ENCODE results near the gene IL4R. TPM values are rescaled to one million over a fixed set of nuclear protein-coding genes. Genes with fewer than 3 reads are reported as not detected.

The IL4R gene
- total RNA-seq, 1 experiment from 2014 or later: 13.1 TPM

DNA sequence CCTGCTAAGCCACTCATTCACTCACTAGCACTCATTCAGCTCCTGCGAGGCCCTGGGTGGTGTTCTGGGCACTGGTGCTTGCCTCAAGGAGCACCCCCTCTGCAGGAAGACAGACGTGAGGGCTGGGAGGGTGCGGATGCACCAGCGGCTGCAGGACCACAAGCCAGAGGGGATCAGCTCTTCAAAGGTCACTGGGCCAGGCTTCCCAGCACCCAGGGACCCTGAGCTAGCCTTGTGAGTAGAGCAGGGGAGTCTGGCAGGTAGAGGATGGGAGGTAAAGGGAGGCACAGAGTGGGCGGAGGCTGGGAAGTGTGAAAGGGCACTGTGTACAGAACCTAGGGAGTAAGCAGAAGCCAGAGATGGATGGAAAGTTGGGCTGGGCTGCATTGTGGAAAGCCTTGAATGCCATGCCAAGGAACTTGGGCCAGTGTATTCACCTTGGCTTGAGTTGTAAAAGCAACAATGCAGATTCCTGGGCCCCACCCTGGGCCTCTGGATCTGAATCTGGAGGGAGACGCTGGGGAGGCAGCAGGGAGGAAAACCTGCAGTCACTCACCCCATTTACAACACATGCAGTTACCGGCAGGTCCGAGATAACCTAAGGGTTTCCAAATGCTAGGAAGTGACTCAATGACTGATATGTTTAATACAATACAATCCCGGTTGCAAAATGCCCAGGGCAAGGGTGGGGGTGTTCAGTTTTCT is 1.7 kb downstream of the IL4R start:
- DNase-seq (ENCODE audit: low read depth): peak; percentile 90

DNA sequence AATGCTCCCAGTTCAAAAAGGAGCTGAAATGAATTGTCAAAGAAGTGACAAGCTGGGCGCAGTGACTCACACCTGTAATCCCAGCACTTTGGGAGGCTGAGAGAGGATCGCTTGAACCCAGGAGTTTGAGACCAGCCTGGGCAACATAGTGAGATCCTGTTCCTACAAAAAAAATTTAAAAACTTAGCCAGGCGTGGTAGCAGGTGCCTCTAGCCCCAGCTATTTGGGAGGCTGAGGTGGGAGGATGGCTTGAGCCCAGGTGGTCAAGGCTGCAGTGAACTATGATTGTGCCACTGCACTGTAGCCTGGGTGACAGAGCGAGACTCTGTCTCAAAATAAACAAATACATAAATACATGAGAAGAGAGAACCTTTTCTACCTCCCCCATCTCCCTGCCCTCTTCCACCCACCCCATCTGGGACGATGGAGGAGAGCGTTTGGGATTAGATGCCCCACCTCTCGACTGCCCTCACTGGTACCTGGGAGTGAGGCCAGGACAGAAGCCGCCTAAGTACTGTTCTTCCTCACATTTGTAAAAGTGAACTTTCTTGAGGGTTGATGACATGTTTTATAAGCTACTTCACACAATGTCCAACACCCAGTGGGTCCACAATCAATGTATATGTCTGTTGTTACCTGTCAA is 2.4 kb downstream of the IL4R start:
- DNase-seq (ENCODE audit: low read depth): no peak

DNA sequence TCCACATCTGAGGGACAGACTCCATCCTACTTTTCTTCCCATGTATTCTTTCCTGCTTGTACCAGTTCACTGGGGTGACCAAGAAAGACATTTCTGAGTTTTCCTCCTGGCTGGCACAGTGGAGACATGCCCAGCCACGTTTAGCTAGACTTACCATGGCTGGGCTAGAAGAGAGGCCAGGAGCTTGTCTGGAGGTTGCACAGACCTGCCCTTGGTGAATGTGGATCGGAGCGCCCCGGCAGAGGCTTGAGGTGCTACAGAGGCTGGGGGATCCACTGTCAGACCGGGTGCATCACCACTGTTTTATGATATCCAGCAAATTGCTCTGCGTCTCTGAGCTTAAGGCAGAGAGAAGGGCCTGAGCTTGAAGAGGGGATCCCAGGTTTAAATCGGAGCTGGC is 3.5 kb downstream of the IL4R start:
- DNase-seq (ENCODE audit: low read depth): no peak

DNA sequence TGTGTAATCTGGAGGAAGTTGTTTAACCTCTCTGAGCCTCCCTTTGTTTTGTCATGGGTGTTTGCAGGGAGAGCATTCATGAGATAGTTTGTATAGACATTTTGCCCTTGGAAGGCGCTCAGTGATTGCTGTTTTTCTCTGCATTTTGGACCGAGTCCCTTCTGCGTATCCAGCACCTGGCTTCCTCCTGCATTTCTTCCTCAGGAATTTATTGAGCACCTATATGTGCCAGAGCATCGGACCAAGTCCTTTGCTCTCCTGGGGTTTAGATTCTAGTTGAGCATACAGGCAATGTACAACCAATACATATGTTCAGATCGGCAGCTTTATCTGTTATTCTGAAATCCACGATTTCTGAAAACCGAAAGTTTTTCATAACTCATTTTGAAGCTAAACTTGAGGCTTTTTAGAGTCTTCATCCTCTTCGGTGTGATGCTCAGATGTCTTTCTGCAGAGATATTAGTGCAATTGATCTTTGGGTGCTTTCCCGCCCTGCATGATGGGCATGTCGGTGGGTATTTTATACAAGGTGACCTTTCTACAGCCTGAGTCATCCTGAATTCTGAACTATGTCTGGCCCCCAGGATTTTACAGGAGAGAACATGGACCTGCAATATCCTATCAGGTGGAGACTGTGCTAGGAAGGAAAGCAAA is 4.1 kb downstream of the IL4R start:
- DNase-seq (ENCODE audit: low read depth): no peak

DNA sequence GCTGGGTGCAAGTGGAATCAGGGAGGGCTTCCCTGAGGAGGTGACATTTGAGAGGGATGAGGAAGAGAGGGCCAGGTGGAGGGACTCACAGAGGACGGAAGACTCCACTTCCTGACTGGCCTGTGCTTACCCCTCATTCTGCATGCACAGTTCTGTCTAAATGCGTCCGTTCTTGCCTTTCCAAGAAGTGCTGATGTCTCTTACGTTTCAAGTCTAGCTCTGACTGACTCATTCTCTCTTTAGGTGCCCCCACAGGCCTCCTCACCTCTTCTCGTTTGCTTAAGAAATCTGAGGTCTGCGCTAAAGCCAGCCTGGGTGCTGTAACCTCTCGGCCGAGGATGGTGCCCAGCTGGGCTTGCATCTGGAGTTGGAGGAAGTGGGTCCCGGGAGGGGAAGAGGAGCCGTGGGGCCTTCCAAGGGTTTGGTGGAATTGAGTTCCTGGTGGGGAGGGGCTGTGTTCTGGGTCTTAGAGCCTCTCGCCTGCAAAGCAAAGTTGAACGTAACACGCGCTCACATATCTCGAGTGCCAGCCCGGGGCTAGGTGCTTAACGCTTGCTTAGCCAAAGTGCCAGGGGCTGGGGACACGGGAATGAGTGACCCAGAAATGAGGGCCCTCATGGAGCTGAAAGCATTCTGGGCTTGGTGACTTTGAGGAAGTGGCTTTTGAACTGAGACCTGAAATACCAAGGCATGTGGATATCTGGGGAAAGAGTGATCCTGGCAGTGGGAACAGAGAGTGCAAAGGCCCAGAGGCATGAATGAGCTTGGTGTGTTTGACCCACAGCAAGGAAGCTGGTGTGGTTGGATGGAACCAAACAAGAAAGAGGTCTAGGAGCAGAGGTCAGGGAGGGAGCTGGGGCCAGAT is 4.8 kb downstream of the IL4R start:
- DNase-seq (ENCODE audit: low read depth): no peak

DNA sequence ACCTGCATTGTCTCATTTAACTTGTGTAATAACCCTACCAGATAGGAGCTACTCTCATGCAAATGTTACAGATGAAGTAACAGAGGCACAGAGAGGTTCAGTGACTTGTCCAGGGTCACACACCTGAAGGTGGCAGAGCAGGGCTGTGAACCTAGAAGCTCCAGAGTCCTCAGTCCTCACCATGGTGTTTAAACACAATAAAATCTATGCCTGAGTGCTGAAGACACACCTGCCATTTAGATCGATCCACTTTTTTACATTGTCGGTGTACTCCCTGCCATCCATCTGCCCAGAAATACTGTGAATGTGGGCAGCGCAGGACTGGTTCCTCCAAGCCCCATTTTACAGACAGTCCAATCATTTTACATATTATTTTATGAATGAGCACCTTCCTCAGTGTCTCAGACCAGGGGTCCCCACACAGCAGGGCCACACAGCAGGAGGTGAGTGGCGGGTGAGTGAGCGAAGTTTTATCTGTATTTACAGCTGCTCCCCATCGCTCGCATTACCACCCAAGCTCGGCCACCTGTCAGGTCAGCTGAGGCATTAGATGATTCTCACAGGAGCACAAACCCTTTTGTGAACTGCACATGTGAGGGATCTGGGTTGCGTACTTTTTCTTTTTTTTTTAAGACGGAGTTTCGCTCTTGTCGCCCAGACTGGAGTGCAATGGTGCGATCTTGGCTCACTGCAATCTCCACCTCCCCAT is 5.6 kb downstream of the IL4R start:
- no peak for DNase-seq (ENCODE audit: low read depth)

DNA sequence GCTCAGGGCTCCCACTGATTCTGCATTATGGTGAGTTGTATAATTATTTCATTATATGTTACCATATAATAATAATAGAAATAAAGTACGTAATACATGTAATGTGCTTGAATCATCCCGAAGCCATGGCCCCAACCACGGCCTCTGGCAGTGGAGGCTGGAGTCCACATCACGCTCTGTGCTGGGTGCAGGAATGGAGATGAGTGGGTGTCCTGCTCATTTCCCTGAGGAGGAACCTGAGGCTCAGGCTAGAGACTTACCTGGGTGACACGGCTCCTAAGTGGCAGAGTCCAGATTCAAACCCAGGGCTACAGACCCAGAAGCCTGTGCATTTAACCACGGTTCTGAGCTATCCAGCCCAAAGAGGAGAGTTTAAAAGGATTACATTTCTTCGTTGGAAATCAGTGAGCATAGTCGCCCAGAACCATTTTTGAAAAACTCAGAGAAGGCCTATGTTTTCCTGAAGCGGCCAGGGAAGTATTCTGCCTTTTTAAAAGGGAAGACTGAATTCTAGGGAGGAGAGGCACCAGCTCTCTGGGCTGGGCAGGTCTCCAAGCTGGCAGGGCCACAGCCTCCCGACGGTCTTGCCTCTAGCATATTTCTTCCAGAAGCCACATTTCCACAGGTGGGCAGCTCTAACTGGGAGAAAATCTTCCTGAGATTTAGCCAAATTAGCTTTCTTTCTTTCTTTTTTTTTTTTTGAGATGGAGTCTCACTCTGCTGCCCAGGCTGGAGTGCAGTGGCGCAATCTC is 6.7 kb downstream of the IL4R start:
- DNase-seq (ENCODE audit: low read depth): no peak

DNA sequence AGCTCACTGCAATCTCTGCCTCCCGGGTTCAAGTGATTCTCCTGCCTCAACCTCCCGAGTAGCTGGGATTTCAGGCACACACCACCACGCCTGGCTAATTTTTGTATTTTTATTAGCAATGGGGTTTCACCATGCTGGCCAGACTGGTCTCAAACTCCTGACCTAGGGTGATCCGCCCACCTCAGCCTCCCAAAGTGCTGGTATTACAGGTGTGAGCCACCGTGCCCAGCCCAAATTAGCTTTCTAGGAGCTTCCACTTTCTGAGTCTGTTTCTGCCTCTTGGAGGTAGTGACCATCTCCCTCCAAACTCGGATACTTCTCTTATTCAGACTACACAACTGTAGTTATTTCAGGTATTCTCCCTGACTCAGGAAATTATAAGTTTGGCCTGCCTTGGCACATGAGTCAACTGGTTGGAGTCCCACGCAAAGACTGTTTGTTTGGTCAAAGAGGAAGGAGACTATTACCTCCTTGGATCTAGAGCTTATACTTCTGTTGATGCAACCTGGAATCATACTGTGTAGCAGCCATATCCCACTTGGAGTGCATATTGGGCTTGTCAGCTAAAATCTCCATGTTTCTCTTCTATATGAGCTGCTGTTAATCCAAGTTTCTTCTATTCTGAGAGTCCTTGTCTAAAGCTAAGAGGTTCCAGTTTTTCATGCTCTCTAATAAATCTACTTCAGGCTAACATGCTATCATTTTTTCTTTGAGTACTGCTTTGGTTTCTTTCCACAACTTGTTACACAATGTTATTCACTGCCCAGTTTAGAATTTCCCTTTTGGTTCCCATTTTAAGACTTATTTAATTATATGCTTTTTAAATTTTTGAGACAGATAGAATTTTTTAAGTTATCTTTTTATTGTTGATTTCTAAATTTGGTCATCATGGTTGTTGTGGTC is 7.5 kb downstream of the IL4R start:
- peak; percentile 61 for DNase-seq (ENCODE audit: low read depth)

DNA sequence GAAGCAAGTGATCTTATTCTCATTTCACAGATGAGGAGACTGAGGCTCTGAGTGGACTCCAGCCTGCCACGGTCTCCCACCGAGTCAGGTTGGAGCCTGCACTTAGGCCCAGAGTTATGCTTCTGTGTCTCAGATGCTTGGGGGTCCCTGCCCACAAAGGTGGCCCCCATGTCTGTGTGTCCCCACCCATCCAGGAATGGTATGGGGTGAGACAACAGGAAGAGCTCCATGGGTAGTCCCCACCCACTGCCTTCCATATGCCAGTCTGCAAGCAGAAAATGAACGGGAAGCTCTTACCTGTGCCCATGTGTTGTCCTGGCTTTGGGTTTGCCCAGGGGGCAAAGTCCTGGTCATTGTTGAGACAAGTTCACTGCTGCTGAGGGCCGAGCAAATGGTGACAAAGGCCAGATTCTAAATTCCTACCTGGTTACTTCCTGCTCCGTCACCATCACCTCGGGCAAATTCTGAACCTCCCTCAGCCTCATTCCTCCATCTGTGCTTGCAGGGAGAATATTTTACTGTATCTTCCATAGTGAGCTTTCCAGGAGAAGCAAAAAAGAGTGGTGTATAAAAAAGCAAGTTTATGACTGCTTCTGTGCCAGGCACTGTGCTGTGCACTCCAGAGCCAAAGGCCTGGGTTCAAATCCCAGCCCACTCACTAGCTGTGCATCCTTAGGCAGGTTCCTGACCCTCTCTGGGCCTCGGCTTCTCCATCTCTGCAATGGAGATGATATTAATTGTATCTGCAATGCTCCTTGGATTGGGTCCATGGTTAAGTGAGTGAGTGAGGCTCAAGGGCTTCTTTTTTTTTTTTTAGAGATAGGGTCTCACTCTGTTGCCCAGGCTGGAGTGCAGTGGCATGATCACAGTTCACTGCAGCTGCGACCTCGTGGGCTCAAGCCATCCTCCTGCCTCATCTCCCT is 9.3 kb downstream of the IL4R start:
- peak; percentile 53 for DNase-seq (ENCODE audit: low read depth)

DNA sequence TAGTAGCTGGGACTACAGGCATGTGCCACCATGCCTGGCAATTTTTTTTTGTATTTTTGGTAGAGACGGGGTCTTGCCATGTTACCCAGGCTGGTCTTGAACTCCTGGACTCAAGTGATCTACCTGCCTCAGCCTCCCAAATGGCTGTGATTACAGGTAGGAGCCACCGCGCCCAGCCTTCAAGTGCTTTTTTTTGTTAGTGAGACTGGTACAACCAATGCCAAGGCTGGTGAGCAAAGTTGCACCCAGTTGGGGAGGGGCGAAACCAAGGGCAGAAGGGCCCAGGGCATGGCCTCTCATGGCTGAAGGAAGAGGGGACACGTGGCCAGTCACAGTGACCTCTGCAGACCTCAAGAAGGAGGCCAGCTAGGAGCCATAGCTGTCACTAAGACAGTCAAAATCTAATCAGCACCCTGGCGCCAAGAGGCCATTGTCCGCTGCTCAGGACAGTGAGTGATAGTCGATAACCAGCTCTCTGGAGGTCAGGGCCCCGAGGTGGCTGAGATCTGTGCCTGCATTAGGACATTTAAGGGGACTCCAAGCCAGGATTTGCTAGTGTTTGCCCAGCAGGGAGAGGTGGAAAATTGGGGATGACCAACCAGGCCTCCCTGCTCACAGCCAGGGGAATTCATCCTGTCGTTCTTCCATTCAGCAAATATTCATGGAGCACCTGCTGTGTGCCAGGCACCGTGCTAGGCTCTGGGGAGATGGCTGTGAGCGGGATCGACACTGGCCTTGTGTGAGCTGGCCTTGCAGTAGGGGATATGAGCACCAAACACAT is 10.2 kb downstream of the IL4R start:
- DNase-seq (ENCODE audit: low read depth): no peak

DNA sequence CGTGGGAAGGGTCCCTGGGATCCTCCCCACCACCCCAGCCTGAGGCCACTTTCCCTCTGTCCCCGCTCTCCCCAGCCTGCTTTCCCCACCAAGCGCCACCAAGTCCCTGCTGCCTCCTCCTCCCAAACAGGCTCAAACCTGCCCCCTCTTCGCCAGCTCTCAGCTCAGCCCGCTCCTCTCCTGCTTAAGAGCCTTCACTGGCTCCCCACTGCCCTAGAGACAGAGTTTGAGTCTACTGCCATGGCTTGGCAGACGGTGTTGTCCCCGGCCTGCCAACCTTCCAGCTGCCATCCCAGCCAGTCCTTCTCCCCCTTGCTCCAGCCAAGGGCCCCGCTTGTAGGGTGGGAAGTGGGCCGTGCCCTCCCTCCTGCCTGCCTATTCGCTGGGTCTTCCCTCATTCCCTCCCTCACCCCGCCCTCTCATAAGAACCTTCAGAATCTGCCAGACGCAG is 11.1 kb downstream of the IL4R start:
- no peak for DNase-seq (ENCODE audit: low read depth)

DNA sequence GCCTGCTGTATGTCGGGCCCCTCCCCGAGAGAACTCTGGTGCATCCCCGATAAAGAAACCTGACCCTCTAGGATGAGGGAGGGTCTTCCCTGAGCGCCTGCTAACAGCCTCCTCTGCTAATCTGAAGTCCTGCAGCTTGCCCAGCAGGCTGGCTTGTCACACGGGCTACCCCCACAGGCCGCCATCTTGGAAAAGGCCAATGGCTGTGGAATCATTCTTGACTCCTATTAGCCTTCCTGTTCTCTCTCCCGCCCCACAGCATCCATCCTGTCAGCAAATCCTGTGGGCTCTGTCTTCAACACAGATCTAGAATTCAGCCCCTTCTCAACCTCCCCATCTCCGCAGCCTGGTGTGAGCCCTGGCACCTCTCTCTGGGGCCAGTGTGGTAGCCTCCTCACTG is 12.0 kb downstream of the IL4R start:
- DNase-seq (ENCODE audit: low read depth): no peak

DNA sequence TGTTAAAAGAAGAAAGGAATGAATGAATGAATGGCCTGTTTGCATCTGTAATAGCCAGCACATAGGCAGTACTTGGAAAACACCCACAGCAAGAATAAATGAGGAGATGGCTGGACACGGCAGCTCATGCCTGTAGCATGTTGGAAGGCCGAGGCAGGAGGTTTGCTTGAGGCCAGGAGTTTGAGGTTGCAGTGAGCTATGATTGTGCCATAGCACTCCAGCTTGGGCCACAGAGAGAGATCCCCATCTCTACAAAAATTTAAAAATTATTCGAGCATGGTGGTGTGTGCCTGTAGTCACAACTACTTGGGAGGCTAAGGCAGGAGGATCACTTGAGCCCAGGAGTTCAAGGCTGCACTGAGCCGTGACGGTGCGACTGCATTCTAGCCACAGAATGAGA is 12.5 kb downstream of the IL4R start:
- no peak for DNase-seq (ENCODE audit: low read depth)

DNA sequence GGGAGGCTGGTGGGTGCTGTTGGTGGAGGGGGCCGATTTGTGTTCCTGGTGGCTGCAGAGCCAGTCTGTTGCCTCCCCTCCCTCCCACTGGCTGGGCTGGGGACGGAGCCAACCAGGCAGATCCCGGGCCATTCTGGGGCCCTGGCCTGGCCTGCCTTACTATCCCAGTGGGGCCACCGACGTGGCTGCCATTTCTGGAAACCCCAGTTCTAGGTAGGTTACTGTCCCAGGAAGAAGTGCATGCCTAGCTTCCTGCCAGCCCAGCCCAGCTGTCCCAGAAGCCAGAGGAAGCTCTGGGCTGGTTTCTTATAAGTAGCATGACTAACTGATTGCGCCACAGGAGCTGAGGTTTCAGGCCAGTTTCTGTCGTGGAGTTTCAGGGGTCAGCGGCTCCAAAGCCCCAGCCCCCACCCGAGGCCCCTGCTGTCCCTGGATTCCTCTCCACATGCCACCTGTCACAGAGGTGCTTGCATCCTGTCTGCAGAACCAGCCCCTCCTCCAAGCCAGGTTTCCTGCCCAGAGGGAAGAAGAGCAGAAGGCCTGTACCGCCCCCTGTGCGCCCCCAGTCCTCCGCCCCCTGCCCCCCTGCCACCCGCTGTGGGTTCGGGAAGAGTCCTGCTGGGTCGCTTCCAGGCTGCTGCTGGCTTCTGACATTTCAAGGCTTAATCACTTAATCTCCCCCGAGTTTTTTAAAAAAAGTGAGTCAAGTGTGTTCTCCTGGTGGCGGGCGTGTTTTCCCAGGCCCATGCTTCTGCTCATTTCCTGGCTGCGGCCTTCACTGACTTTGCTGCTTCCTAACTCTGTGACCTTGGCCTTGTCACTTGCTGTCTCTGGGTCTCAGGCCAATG is 13.2 kb downstream of the IL4R start:
- peak; percentile 96 for DNase-seq (ENCODE audit: low read depth)

DNA sequence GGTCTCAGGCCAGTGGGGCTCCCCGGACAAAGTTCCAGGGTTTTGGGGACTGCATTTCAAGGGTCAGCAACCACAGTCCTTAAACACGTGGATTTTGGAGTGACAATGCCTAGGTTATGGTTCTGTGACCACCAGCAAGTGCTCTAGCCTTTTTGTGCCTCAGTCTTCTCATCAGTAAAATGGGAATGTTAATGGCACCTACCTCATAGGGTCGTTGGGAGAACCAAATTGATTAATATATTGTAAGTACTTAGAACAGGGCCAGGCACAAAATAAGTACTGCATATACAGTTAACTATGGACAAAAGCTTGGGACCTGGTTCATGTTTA is 13.8 kb downstream of the IL4R start:
- DNase-seq (ENCODE audit: low read depth): no peak

DNA sequence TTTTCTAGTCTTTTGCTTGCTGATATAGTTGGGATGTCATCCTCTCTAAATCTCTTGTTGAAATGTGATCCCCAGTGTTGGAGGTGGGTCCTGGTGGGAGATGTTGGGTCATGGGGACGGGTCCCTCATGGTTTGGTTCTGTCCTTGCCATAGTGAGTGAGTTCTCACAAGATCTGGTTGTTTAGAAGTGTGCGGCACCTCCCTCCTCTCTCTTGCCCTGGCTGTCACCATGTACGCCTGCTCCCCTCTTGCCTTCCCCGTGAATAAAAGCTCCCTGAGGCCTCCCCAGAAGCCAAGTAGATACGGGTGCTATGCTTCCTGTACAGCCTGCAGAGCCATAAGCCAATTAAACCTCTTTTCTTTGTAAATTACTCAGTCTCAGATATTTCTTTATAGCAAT is 15.2 kb downstream of the IL4R start:
- no peak for DNase-seq (ENCODE audit: low read depth)
